Activated B cell treated with CpG ODN at 0.5 μM for 24 hours (primary cell): Measurements from ENCODE around the gene GAB4. TPM values are rescaled to one million over a fixed set of nuclear protein-coding genes. Genes with fewer than 3 reads are reported as not detected.

Experiments used
- ATAC-seq: fragments of 200-7000 bp; cut with Tn5 transposase; one replicate; pipeline ENCODE4 v1.10.0; 2021; ENCODE audit warnings: low read depth, mild to moderate bottlenecking, moderate library complexity
- CTCF ChIA-PET: fragments of 350-600 bp; sonication (Branson Sonifier 250); formaldehyde crosslinking; loops from one replicate; lab custom pipeline; 2021; ENCODE audit warnings: antibody characterized with exemption; lab: Charles Lee
- POLR2A ChIA-PET: fragments of 350-600 bp; sonication (Branson Sonifier 250); formaldehyde crosslinking; loops from one replicate; lab custom pipeline; 2021; ENCODE audit warnings: antibody characterized with exemption; lab: Charles Lee
- DNase-seq: peaks from one replicate; pipeline ENCODE4 v3.0.0; 2022
- H3K27ac Mint-ChIP-seq: one replicate; pipeline ENCODE4 v1.8.0; 2020; ENCODE audit warnings: mixed read lengths
- H3K27me3 Mint-ChIP-seq: one replicate; pipeline ENCODE4 v1.8.0; 2021; ENCODE audit warnings: mixed read lengths
- H3K36me3 Mint-ChIP-seq: one replicate; pipeline ENCODE4 v1.8.0; 2021; ENCODE audit warnings: low read depth, mixed read lengths
- H3K4me1 Mint-ChIP-seq: one replicate; pipeline ENCODE4 v1.8.0; 2021; ENCODE audit warnings: mixed read lengths
- H3K4me3 Mint-ChIP-seq: one replicate; pipeline ENCODE4 v1.8.0; 2020; ENCODE audit warnings: mild to moderate bottlenecking, mixed read lengths
- H3K9me3 Mint-ChIP-seq: one replicate; pipeline ENCODE4 v1.8.0; 2020; ENCODE audit warnings: mixed read lengths
- intact Hi-C: fragments of 100-400 bp; cut with micrococcal nuclease; formaldehyde crosslinking; loops from one replicate; pipeline ENCODE4 v1.15.1; 2024
- total RNA-seq: library from RNA; stranded (reverse); gene quantifications from 2 replicates; pipeline ENCODE4 v1.2.3, GENCODE V29; 2022
- TF ChIP-seq, protein P1 (sequence below): fragments of 200-600 bp; IDR thresholded peaks from one replicate; pipeline ENCODE4 v1.8.0; 2022; ENCODE audit warnings: antibody characterized with exemption, mild to moderate bottlenecking

GAB4 gene
- total RNA-seq, 1 donor from 2014 or later: 0.29 TPM

DNA sequence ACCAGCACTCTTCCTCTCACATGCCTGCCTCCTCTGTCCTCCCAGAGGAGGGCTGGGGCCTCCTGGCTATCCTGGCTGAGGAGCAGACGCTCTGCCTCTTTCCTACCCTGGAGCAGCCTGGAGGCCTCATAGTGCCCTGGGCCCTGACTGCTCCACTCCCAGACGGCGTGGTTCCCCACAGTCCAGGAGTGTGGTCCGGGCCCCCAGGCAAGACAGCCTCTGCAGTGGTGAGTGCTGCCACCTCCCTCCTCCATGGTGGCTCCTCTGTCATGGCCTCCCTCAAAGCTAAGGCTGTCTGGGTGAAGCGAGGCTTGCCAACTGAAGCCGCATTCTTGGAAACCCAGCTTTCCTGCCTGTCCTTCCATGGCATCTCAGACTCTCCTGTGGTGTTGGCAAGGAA, 19.8 kb downstream of the GAB4 start:
- ATAC-seq: no peak
- Mint-ChIP-seq H3K4me3 (no peak overlapping the region), H3K9me3 (peaks cover 14% of the 10 kb centered on the region), H3K27me3 (peaks cover 4% of the 10 kb centered on the region), H3K4me1 (no peaks in the 10 kb centered on the region), H3K27ac (no peak overlapping the region), H3K36me3 (no peaks in the 10 kb centered on the region)
- CTCF ChIA-PET: no interaction called here
- POLR2A ChIA-PET: no interaction called here
- intact Hi-C loops: no loop called here
- TF ChIP-seq, protein P1, sequence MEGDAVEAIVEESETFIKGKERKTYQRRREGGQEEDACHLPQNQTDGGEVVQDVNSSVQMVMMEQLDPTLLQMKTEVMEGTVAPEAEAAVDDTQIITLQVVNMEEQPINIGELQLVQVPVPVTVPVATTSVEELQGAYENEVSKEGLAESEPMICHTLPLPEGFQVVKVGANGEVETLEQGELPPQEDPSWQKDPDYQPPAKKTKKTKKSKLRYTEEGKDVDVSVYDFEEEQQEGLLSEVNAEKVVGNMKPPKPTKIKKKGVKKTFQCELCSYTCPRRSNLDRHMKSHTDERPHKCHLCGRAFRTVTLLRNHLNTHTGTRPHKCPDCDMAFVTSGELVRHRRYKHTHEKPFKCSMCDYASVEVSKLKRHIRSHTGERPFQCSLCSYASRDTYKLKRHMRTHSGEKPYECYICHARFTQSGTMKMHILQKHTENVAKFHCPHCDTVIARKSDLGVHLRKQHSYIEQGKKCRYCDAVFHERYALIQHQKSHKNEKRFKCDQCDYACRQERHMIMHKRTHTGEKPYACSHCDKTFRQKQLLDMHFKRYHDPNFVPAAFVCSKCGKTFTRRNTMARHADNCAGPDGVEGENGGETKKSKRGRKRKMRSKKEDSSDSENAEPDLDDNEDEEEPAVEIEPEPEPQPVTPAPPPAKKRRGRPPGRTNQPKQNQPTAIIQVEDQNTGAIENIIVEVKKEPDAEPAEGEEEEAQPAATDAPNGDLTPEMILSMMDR: no peak
- DNase-seq: no peak

DNA sequence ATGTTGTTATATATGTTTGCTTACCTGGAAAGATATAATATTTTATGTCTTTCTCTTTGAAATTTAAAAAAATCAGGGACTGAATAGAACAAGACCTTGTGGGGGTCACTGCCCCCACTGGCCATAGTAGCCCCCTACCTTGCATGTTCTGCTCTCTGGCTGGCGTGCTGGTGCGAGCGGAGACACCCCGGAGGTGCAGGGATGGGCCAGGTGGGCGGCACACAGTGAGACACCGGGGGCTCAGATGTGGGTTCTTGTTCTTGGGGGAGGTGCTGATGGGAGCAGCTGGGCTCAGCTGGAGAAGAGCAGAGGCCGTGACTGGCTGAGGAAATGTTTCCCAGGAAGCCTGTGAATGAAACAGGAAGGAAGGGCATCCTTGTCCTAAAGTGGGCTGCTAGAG, 20.2 kb downstream of the GAB4 start:
- peaks cover 16% of the 10 kb centered on the region for H3K9me3 Mint-ChIP-seq
- H3K36me3 Mint-ChIP-seq: no peaks in the 10 kb centered on the region
- TF ChIP-seq, protein P1: no peak
- H3K4me1 Mint-ChIP-seq: no peaks in the 10 kb centered on the region
- no peak for ATAC-seq
- ChIA-PET POLR2A (no interaction called here), CTCF (no interaction called here)
- no peak overlapping the region for H3K27ac Mint-ChIP-seq
- no peak for DNase-seq
- intact Hi-C loops: no loop called here
- no peak overlapping the region for H3K4me3 Mint-ChIP-seq
- H3K27me3 Mint-ChIP-seq: peaks cover 4% of the 10 kb centered on the region

DNA sequence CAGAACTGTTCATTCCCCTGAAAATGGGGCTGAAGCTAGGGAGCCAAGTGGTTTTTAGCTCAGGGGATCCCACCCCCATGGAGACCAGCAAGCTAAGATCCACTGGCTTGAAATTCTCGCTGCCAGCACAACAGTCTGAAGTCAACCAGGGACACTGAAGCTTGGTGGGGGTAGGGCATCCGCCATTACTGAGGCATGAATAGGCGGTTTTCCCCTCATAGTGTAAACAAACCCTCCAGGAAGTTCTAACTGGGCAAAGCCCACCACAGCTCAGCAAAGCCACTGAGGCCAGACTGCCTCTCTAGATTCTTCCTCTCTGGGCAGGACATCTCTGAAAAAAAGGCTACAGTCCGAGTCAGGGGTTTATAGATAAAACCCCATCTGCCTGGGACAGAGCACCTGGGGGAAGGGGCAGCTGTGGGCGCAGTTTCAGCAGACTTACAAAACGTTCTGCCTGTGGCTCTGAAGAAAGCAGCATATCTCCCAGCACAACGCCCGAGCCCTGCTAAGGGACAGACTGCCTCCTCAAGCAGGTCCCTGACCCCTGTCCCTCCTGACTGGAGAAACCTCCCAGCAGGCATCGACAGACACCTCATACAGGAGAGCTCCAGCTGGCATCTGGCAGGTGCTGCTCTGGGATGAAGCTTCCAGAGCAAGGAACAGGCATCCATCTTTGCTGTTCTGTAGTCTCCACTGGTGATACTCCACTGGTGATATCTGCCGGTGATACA, 32.7 kb downstream of the GAB4 start:
- Mint-ChIP-seq H3K4me1 (no peaks in the 10 kb centered on the region), H3K27me3 (peaks cover 27% of the 10 kb centered on the region), H3K27ac (no peak overlapping the region), H3K36me3 (no peaks in the 10 kb centered on the region), H3K9me3 (peaks cover 4% of the 10 kb centered on the region), H3K4me3 (no peak overlapping the region)
- ChIA-PET POLR2A (no interaction called here), CTCF (no interaction called here)
- ATAC-seq: no peak
- no peak for DNase-seq
- intact Hi-C loops: no loop called here
- TF ChIP-seq, protein P1: no peak

DNA sequence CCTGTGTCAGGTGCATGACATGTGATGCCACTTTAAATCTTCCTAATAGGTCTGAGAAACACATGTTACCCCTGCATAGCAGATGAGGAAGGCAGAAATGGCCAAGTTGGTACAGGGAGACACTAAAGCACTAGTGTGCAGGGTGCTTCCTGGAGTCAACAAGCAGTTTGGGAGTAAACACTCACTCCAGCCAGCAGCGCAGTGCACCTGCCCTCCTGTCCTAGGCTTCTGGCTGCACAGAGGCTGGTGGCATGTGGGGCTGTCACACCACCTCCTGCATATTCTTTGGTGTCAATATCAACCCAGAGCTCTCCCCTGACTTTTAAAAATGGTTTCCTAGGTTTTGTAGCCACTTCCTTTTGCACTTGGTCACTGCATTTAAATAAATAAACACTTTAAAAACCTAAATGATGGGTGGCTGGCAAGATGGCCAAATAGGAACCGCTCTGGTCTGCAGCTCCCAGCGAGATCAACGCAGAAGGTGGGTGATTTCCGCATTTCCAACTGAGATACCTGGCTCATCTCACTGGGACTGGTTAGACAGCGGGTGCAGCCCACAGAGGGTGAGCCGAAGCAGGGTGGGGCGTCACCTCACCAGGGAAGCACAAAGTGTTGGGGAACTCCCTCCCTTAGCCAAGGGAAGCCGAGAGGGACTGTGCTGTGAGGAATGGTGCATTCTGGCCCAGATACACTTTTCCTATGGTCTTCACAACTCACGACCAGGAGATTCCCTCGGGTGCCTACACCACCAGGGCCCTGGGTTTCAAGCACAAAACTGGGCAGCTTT, 33.5 kb downstream of the GAB4 start:
- intact Hi-C loops: no loop called here
- DNase-seq (no peak), ATAC-seq (no peak)
- CTCF ChIA-PET: no interaction called here
- no peaks in the 10 kb centered on the region for H3K36me3 Mint-ChIP-seq
- H3K9me3 Mint-ChIP-seq: no peaks in the 10 kb centered on the region
- H3K4me1 Mint-ChIP-seq: no peaks in the 10 kb centered on the region
- no peak overlapping the region for H3K27ac Mint-ChIP-seq
- POLR2A ChIA-PET: no interaction called here
- TF ChIP-seq, protein P1: no peak
- no peak overlapping the region for H3K4me3 Mint-ChIP-seq
- peaks cover 27% of the 10 kb centered on the region for H3K27me3 Mint-ChIP-seq

DNA sequence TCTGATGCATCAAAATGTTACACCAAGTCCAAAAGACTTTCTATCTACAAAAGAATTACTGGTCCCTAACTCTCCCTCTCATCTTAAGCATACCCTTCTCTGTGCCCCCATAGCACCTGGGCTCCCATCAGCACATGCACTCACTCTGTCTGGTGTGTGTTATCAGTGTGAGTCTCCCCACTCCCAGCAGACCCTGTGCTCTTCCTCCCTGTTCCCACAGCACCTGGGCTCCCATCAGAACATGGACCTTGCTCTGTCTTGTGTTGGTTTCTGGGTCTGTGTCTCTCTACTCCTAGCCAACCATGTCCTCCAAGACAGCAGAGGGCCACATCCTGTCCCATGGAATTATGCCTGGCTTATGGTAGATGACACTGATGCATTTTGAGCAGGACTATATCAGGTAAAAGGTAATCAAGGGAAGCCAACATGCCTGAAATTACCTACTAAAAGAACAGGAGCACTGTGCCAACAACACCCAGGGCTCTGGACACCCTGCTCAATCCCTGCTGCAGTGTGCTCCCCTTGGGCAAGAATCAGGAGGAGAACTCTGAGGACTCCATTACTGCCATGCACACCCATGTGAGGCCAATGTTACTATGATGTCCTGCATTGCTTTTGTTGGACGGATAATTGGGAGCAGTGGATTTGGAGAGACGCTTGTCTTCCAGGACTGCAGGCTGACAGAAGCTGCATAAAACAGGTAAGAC, 34.3 kb downstream of the GAB4 start:
- H3K9me3 Mint-ChIP-seq: no peaks in the 10 kb centered on the region
- H3K4me3 Mint-ChIP-seq: no peak overlapping the region
- TF ChIP-seq, protein P1: no peak
- H3K36me3 Mint-ChIP-seq: no peaks in the 10 kb centered on the region
- CTCF ChIA-PET: no interaction called here
- POLR2A ChIA-PET: no interaction called here
- no peaks in the 10 kb centered on the region for H3K4me1 Mint-ChIP-seq
- no peak for ATAC-seq
- no peak overlapping the region for H3K27ac Mint-ChIP-seq
- intact Hi-C loops: no loop called here
- H3K27me3 Mint-ChIP-seq: peaks cover 27% of the 10 kb centered on the region
- no peak for DNase-seq
